SU-DHL-6 (cell line): ENCODE data around the gene INPP5K.

ENCODE experiments used
- CTCF ChIP-seq: fragments of 200-600 bp; sonication (generic); IDR thresholded peaks from one replicate; pipeline ENCODE4 v1.5.1; 2017; ENCODE audit warnings: antibody characterized with exemption, mild to moderate bottlenecking, low read length, moderate library complexity; ENCODE audit not compliant: insufficient read depth, poor library complexity, severe bottlenecking
- EZH2phosphoT487 ChIP-seq: fragments of 200-600 bp; sonication (generic), shearing (Covaris generic); conservative IDR thresholded peaks from 2 replicates; pipeline ENCODE4 v1.6.1; 2018; ENCODE audit warnings: mild to moderate bottlenecking, antibody characterized with exemption, low read length, moderate library complexity, mixed read lengths

- TF ChIP-seq CTCF: no peak
- TF ChIP-seq EZH2phosphoT487: no peak
Measured at GRCh38 chr17:1511756-1512321, 4.6 kb downstream of the INPP5K start.
